ENCODE data around the gene DCTN3.

The DCTN3 gene

GRCh38 chr9:34589636-34590380 lies 30.5 kb downstream of the DCTN3 start, which contains the start of gene CNTFR:
Gene CNTFR (minus strand): TSS chr9:34589724. CDS start chr9:34568981, 20,743 bp downstream.
- peak in 1 of 2 experiments; percentile 83 for DNase-seq

- DNase-seq: peak in 1 of 2 experiments; percentile 66
Measured at GRCh38 chr9:34588671-34589635, 31.3 kb downstream of the DCTN3 start.

GRCh38 chr9:34587271-34587670 lies 33.0 kb downstream of the DCTN3 start:
- DNase-seq: no peak

GRCh38 chr9:34585946-34586669 lies 34.2 kb downstream of the DCTN3 start:
- DNase-seq: no peak

- no peak for DNase-seq
Measured at GRCh38 chr9:34584970-34585369, 35.3 kb downstream of the DCTN3 start.

GRCh38 chr9:34582787-34583186 lies 37.5 kb downstream of the DCTN3 start:
- no peak for DNase-seq

GRCh38 chr9:34581318-34581717 lies 39.0 kb downstream of the DCTN3 start:
- no peak for DNase-seq

- DNase-seq: no peak
Measured at GRCh38 chr9:34580358-34580757, 39.9 kb downstream of the DCTN3 start.

- no peak for DNase-seq
Measured at GRCh38 chr9:34579808-34580163, 40.5 kb downstream of the DCTN3 start.

GRCh38 chr9:34579104-34579807 lies 41.0 kb downstream of the DCTN3 start:
- DNase-seq: no peak

- peak in 1 of 2 experiments; percentile 18 for DNase-seq
Measured at GRCh38 chr9:34578241-34579103, 41.8 kb downstream of the DCTN3 start.

- no peak for DNase-seq
Measured at GRCh38 chr9:34577400-34578240, 42.7 kb downstream of the DCTN3 start.

GRCh38 chr9:34576597-34577399 lies 43.5 kb downstream of the DCTN3 start:
- no peak for DNase-seq

- no peak for DNase-seq
Measured at GRCh38 chr9:34575862-34576596, 44.3 kb downstream of the DCTN3 start.

GRCh38 chr9:34575241-34575640 lies 45.1 kb downstream of the DCTN3 start:
- no peak for DNase-seq

- DNase-seq: no peak
Measured at GRCh38 chr9:34574571-34574970, 45.7 kb downstream of the DCTN3 start.

GRCh38 chr9:34573599-34574325 lies 46.5 kb downstream of the DCTN3 start:
- DNase-seq: no peak

- no peak for DNase-seq
Measured at GRCh38 chr9:34572628-34573027, 47.7 kb downstream of the DCTN3 start.
